Fibroblast of lung (primary cell): Measurements from ENCODE around the gene ST6GAL1. TPM values are rescaled to one million over a fixed set of nuclear protein-coding genes. Genes with fewer than 3 reads are reported as not detected.

Experiments used
- DNase-seq, 2 donors: peaks; one replicate each; pipeline versions ENCODE4 v3.0.0 to v3.0.0-alpha.2; 2010; ENCODE audit warnings: low read depth in 2 of 2
- H2AFZ ChIP-seq: 2 replicates; pipeline ENCODE4 v1.5.1; 2012; ENCODE audit warnings: low read length, control low read depth, inconsistent platforms
- H3K27ac ChIP-seq: 2 replicates; pipeline ENCODE4 v1.5.1; 2011; ENCODE audit warnings: low read length, control low read depth; ENCODE audit not compliant: insufficient read depth
- H3K27me3 ChIP-seq: 2 replicates; pipeline ENCODE4 v1.5.1; 2011; ENCODE audit warnings: mild to moderate bottlenecking, low read length; ENCODE audit not compliant: control insufficient read depth, insufficient read depth
- H3K36me3 ChIP-seq: 2 replicates; pipeline ENCODE4 v1.5.1; 2011; ENCODE audit warnings: low read length; ENCODE audit not compliant: control insufficient read depth, insufficient read depth
- H3K4me1 ChIP-seq: 2 replicates; pipeline ENCODE4 v1.5.1; 2011; ENCODE audit warnings: low read length; ENCODE audit not compliant: control insufficient read depth, insufficient read depth; ENCODE audit errors: extremely low read depth
- H3K4me2 ChIP-seq: 2 replicates; pipeline ENCODE4 v1.5.1; 2011; ENCODE audit warnings: low read length, control low read depth; ENCODE audit not compliant: insufficient read depth; ENCODE audit errors: extremely low read depth
- H3K4me3 ChIP-seq, 4 experiments: fragments of 200-600 bp in 1 of 4; sonication (generic) in 1 of 4; replicated peaks in 1 of 4; 2 replicates each; pipeline ENCODE4 v1.5.1; 2011 to 2016; ENCODE audit warnings: low read length in 4 of 4, low read depth in 3 of 4, mild to moderate bottlenecking in 3 of 4, control low read depth in 2 of 4, inconsistent platforms in 1 of 4, mixed read lengths in 1 of 4; ENCODE audit not compliant: insufficient read depth in 1 of 4; ENCODE audit errors: control extremely low read depth in 1 of 4
- H3K79me2 ChIP-seq: 2 replicates; pipeline ENCODE4 v1.5.1; 2012; ENCODE audit warnings: mild to moderate bottlenecking, low read length, inconsistent platforms; ENCODE audit not compliant: control insufficient read depth, insufficient read depth
- H3K9ac ChIP-seq: 2 replicates; pipeline ENCODE4 v1.5.1; 2011; ENCODE audit warnings: mild to moderate bottlenecking, low read length, control low read depth; ENCODE audit not compliant: insufficient read depth
- H3K9me3 ChIP-seq: 2 replicates; pipeline ENCODE4 v1.5.1; 2012; ENCODE audit warnings: low read depth, low read length; ENCODE audit not compliant: control insufficient read depth, insufficient read depth
- H4K20me1 ChIP-seq: 2 replicates; pipeline ENCODE4 v1.5.1; 2011; ENCODE audit warnings: low read length; ENCODE audit not compliant: control insufficient read depth, insufficient read depth; ENCODE audit errors: extremely low read depth
- CTCF ChIP-seq, 2 donors: IDR thresholded peaks in 1 of 2; conservative IDR thresholded peaks in 1 of 2; 1 replicate in 1 of 2; 2 replicates in 1 of 2; pipeline ENCODE4 v1.5.1; 2011 to 2012; ENCODE audit warnings: low read length in 2 of 2, control low read depth in 1 of 2, inconsistent platforms in 1 of 2, low read depth in 1 of 2, mild to moderate bottlenecking in 1 of 2
- EZH2 ChIP-seq: IDR thresholded peaks from 2 replicates; pipeline ENCODE4 v1.5.1; 2012; ENCODE audit warnings: low read length, control low read depth, mild to moderate bottlenecking; ENCODE audit errors: missing control alignments
- polyA plus RNA-seq, 2 donors: library from polyadenylated mRNA; depleted of rRNA in 1 of 2; stranded (reverse) in 1 of 2; unstranded in 1 of 2; fragments of >200 nt; gene quantifications; 2 replicates each; pipeline ENCODE4 v1.2.1, GENCODE V29; 2011 to 2012; ENCODE audit warnings: missing spikeins in 1 of 2
- total RNA-seq: library from RNA; depleted of rRNA; stranded (reverse); fragments of >200 nt; gene quantifications from 2 replicates; pipeline ENCODE4 v1.2.1, GENCODE V29; 2014

ST6GAL1 gene
- total and polyA plus RNA-seq, 2 donors (not counting 1 experiment from before 2014, with no cell fraction given), result 0.83 to 1.00 TPM

- Histone ChIP-seq H3K4me1 (no peaks in the 10 kb centered on the region), H4K20me1 (no peaks in the 10 kb centered on the region), H3K9me3 (no peaks in the 10 kb centered on the region), H3K9ac (no peak overlapping the region), H2AFZ (no peak overlapping the region), H3K4me3 (no peak overlapping the region), H3K4me2 (no peak overlapping the region), H3K79me2 (no peaks in the 10 kb centered on the region), H3K27ac (no peak overlapping the region), H3K27me3 (no peaks in the 10 kb centered on the region), H3K36me3 (no peaks in the 10 kb centered on the region)
- DNase-seq, result no peak
- TF ChIP-seq EZH2, result no peak
- no peak for TF ChIP-seq CTCF (conservative IDR thresholded peaks at IDR 0.05 in 1 of 2, IDR thresholded peaks at IDR 0.05 in 1 of 2; ENCODE audit: low read depth in 1 of 2, low read length in 2 of 2)
Measured at GRCh38 chr3:186986816-186987215, 56.5 kb downstream of the ST6GAL1 start.

- H4K20me1 ChIP-seq, result no peaks in the 10 kb centered on the region
- no peak overlapping the region for H3K4me2 ChIP-seq
- H3K4me3 ChIP-seq, result no peak overlapping the region
- H2AFZ ChIP-seq, result no peak overlapping the region
- no peak overlapping the region for H3K27ac ChIP-seq
- H3K27me3 ChIP-seq, result no peaks in the 10 kb centered on the region
- no peaks in the 10 kb centered on the region for H3K9me3 ChIP-seq
- no peaks in the 10 kb centered on the region for H3K4me1 ChIP-seq
- no peak for TF ChIP-seq EZH2
- no peak for TF ChIP-seq CTCF (conservative IDR thresholded peaks at IDR 0.05 in 1 of 2, IDR thresholded peaks at IDR 0.05 in 1 of 2; ENCODE audit: low read depth in 1 of 2, low read length in 2 of 2)
- DNase-seq, result no peak
- H3K9ac ChIP-seq, result no peak overlapping the region
- no peaks in the 10 kb centered on the region for H3K36me3 ChIP-seq
- no peaks in the 10 kb centered on the region for H3K79me2 ChIP-seq
Measured at GRCh38 chr3:186988806-186989205, 58.5 kb downstream of the ST6GAL1 start.

DNA sequence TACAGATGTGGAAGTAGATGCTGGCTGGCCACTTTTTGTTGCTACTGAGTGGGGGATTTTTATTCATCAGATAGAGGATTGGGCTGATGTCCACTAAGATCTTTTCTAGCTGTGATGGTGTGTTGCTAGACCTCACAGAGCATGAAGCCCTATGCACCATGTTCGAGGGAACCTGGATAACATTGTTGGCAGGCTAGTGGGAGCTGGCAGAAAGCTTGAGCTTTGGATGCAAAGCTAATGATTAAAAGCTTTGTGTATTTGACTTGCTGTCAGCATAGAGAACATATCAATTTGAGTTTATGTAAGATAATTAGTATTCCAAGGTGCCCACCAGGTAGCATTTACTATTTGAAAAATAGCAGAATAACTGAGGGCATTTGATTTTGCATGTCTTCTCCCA, 59.1 kb downstream of the ST6GAL1 start:
- DNase-seq, result no peak
- H3K4me2 ChIP-seq, result no peak overlapping the region
- no peaks in the 10 kb centered on the region for H3K79me2 ChIP-seq
- H3K4me3 ChIP-seq, result no peak overlapping the region
- no peak overlapping the region for H3K27ac ChIP-seq
- no peaks in the 10 kb centered on the region for H3K36me3 ChIP-seq
- no peak overlapping the region for H3K9ac ChIP-seq
- no peaks in the 10 kb centered on the region for H4K20me1 ChIP-seq
- H3K4me1 ChIP-seq, result no peaks in the 10 kb centered on the region
- H3K9me3 ChIP-seq, result no peaks in the 10 kb centered on the region
- H2AFZ ChIP-seq, result no peak overlapping the region
- no peak for TF ChIP-seq CTCF (conservative IDR thresholded peaks at IDR 0.05 in 1 of 2, IDR thresholded peaks at IDR 0.05 in 1 of 2; ENCODE audit: low read depth in 1 of 2, low read length in 2 of 2)
- no peak for TF ChIP-seq EZH2
- H3K27me3 ChIP-seq, result no peaks in the 10 kb centered on the region
